Peyer's patch (tissue), 4 donors: Measurements from ENCODE around the gene SUZ12.
"Not testable (repeated sequence)": the region's sequence is repeated elsewhere in the genome, so short reads cannot be mapped to it uniquely, and the experiment has no call there.

Source experiments
- POLR2A ChIP-seq, 2 donors: fragments of 450-650 bp; IDR thresholded peaks; one replicate each; pipeline ENCODE4 v1.5.1; 2017; ENCODE audit warnings: antibody characterized with exemption in 2 of 2, mild to moderate bottlenecking in 2 of 2, moderate library complexity in 2 of 2
- TF ChIP-seq, protein P1 (sequence below), 6 experiments: fragments of 450-650 bp in 4 of 6; fragments of 200-600 bp in 2 of 6; sonication (generic) in 1 of 6; IDR thresholded peaks; one replicate each; pipeline ENCODE4 v1.5.1; 2017 to 2019; ENCODE audit warnings: antibody characterized with exemption in 6 of 6, mild to moderate bottlenecking in 3 of 6, moderate library complexity in 1 of 6

DNA sequence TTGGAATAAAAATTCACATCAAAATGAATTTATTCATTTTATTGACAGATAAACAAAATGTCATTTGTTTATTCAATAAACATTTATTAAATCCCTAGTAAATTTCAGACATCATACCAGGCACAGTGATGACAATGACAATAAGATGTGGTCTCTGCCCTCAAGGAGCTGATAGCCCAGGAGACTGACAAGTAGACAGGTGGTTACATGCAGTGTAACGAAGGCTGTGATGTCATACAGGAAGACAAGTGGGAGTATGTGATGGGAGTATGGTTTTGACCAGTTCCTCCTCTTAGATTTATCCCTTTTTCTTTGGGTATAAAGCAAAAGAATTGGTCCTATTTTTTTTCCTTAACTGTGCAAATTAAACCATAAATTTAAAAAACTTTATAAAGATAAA lies 97.0 kb downstream of the SUZ12 start:
- TF ChIP-seq, protein P1, sequence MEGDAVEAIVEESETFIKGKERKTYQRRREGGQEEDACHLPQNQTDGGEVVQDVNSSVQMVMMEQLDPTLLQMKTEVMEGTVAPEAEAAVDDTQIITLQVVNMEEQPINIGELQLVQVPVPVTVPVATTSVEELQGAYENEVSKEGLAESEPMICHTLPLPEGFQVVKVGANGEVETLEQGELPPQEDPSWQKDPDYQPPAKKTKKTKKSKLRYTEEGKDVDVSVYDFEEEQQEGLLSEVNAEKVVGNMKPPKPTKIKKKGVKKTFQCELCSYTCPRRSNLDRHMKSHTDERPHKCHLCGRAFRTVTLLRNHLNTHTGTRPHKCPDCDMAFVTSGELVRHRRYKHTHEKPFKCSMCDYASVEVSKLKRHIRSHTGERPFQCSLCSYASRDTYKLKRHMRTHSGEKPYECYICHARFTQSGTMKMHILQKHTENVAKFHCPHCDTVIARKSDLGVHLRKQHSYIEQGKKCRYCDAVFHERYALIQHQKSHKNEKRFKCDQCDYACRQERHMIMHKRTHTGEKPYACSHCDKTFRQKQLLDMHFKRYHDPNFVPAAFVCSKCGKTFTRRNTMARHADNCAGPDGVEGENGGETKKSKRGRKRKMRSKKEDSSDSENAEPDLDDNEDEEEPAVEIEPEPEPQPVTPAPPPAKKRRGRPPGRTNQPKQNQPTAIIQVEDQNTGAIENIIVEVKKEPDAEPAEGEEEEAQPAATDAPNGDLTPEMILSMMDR (IDR thresholded peaks at IDR 0.05): not testable (repeated sequence)
- TF ChIP-seq POLR2A (IDR thresholded peaks at IDR 0.05): not testable (repeated sequence)
